ENCODE measurements around the gene DISP3.

- TF ChIP-seq, protein P1, sequence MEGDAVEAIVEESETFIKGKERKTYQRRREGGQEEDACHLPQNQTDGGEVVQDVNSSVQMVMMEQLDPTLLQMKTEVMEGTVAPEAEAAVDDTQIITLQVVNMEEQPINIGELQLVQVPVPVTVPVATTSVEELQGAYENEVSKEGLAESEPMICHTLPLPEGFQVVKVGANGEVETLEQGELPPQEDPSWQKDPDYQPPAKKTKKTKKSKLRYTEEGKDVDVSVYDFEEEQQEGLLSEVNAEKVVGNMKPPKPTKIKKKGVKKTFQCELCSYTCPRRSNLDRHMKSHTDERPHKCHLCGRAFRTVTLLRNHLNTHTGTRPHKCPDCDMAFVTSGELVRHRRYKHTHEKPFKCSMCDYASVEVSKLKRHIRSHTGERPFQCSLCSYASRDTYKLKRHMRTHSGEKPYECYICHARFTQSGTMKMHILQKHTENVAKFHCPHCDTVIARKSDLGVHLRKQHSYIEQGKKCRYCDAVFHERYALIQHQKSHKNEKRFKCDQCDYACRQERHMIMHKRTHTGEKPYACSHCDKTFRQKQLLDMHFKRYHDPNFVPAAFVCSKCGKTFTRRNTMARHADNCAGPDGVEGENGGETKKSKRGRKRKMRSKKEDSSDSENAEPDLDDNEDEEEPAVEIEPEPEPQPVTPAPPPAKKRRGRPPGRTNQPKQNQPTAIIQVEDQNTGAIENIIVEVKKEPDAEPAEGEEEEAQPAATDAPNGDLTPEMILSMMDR (IDR thresholded peaks at IDR 0.05) = no peak
- no peak for TF ChIP-seq POLR2A (IDR thresholded peaks at IDR 0.05)
These were observed 25.6 kb downstream of the DISP3 start for GRCh38 chr1:11504599-11504998.

Data from thyroid gland (tissue), 4 donors.